GM12873 (cell line): Measurements from ENCODE around the gene MARK3.

Source experiments
- CTCF ChIP-seq: IDR thresholded peaks from 2 replicates; pipeline ENCODE4 v1.5.1; 2012; ENCODE audit warnings: low read depth, mild to moderate bottlenecking, moderate library complexity, low read length, control low read depth; ENCODE audit not compliant: insufficient read depth; ENCODE audit errors: missing control alignments

The MARK3 gene

GRCh38 chr14:103343164-103343879, 41.9 kb upstream of the MARK3 start:
- TF ChIP-seq CTCF = no peak

- no peak for TF ChIP-seq CTCF
Measured at GRCh38 chr14:103343905-103344797, 41.1 kb upstream of the MARK3 start.

GRCh38 chr14:103346286-103346685, 38.9 kb upstream of the MARK3 start:
- no peak for TF ChIP-seq CTCF

- TF ChIP-seq CTCF = no peak
Measured at GRCh38 chr14:103347091-103347815, 38.0 kb upstream of the MARK3 start.

GRCh38 chr14:103348154-103348553, 37.1 kb upstream of the MARK3 start:
- TF ChIP-seq CTCF = no peak

GRCh38 chr14:103349982-103350381, 35.2 kb upstream of the MARK3 start:
- TF ChIP-seq CTCF = no peak

GRCh38 chr14:103353362-103353761, 31.9 kb upstream of the MARK3 start:
- no peak for TF ChIP-seq CTCF
